ENCODE measurements around the gene GPRC5B. TPM values are rescaled to one million over a fixed set of nuclear protein-coding genes. Genes with fewer than 3 reads are reported as not detected.

The GPRC5B gene
- total and polyA plus RNA-seq, 4 donors, result 6.8 to 21.2 (median 9.5) TPM

DNA sequence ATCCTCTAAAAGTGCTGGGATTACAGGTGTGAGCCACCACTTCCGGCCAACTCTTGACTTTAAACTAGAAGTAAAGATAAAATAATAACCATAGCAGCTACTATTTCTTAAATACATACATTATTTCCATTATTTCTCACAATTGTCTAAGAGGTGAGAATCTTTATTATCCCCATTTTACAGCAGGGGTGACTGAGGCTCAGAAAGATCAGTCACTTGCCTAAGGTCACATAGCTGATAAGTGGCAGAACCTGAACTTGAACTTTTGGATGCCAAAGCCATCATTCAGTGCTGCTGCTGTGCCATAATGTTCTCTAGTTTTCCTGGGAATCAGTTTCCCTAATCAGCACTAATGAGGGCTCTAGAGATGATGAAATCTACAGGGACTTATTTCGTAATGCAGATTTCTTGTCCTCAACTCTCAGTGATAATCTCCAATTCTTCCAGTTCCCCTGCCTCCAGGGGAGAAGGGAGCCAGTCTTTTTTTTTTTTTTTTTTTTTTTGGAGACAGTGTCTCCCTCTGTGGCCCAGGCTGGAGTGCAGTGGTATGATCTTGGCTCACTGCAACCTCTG, 25.2 kb upstream of the GPRC5B start:
- Histone ChIP-seq H3K4me3 (no peak overlapping the region), H3K27ac (ENCODE audit: low read depth in 1 of 2, low read length in 1 of 2) (no peak overlapping the region), H3K9ac (ENCODE audit: insufficient read depth in 1 of 2, low read length in 2 of 2) (no peak overlapping the region), H3K27me3 (ENCODE audit: control insufficient read depth in 3 of 3, insufficient read depth in 3 of 3, low read length in 2 of 3) (peaks cover 0 to 2% (median 0%) of the 10 kb centered on the region in 3 donors), H3K9me3 (ENCODE audit: control insufficient read depth in 4 of 4, insufficient read depth in 3 of 4, low read length in 3 of 4) (peaks cover 0 to 2% (median 0%) of the 10 kb centered on the region in 4 donors), H3K4me1 (ENCODE audit: control insufficient read depth in 5 of 5, insufficient read depth in 5 of 5, low read length in 5 of 5) (peaks cover 0 to 2% (median 0%) of the 10 kb centered on the region in 5 donors), H3K36me3 (ENCODE audit: control insufficient read depth in 4 of 4, insufficient read depth in 4 of 4, low read length in 4 of 4) (no peaks in the 10 kb centered on the region)
- WGBS, 2 donors, result 69% methylated on average over 2 of the region's 2 CpGs
- TF ChIP-seq, protein P1, sequence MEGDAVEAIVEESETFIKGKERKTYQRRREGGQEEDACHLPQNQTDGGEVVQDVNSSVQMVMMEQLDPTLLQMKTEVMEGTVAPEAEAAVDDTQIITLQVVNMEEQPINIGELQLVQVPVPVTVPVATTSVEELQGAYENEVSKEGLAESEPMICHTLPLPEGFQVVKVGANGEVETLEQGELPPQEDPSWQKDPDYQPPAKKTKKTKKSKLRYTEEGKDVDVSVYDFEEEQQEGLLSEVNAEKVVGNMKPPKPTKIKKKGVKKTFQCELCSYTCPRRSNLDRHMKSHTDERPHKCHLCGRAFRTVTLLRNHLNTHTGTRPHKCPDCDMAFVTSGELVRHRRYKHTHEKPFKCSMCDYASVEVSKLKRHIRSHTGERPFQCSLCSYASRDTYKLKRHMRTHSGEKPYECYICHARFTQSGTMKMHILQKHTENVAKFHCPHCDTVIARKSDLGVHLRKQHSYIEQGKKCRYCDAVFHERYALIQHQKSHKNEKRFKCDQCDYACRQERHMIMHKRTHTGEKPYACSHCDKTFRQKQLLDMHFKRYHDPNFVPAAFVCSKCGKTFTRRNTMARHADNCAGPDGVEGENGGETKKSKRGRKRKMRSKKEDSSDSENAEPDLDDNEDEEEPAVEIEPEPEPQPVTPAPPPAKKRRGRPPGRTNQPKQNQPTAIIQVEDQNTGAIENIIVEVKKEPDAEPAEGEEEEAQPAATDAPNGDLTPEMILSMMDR (IDR thresholded peaks at IDR 0.05; ENCODE audit: control extremely low read depth, extremely low read depth), result no peak
- no peak for DNase-seq
- ATAC-seq (ENCODE audit: insufficient read depth, low FRiP score), result no peak

DNA sequence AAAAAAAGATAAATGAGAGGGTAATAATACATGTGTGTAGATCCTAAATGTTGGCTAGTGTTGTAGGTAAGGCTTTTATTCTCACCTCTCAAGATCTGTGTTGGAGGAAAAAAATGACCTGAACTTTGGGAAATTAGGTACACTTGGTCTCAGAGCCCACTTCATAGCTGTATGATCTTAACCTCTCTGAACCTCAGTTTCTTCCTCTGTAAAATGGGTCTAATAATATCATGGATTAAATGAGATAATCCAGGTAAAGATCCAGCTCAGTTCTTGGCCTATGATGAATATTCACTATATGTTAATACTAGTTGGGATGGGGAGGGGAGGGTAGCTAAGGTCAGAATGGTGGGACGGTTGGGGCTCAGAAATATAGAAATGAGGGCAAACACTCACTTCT, 24.3 kb upstream of the GPRC5B start:
- Histone ChIP-seq H3K4me1 (ENCODE audit: control insufficient read depth in 5 of 5, insufficient read depth in 5 of 5, low read length in 5 of 5) (peaks cover 0 to 2% (median 0%) of the 10 kb centered on the region in 5 donors), H3K27me3 (ENCODE audit: control insufficient read depth in 3 of 3, insufficient read depth in 3 of 3, low read length in 2 of 3) (peaks cover 0 to 2% (median 0%) of the 10 kb centered on the region in 3 donors), H3K9me3 (ENCODE audit: control insufficient read depth in 4 of 4, insufficient read depth in 3 of 4, low read length in 3 of 4) (peaks cover 0 to 2% (median 0%) of the 10 kb centered on the region in 4 donors), H3K27ac (ENCODE audit: low read depth in 1 of 2, low read length in 1 of 2) (no peak overlapping the region), H3K9ac (ENCODE audit: insufficient read depth in 1 of 2, low read length in 2 of 2) (no peak overlapping the region), H3K36me3 (ENCODE audit: control insufficient read depth in 4 of 4, insufficient read depth in 4 of 4, low read length in 4 of 4) (no peaks in the 10 kb centered on the region), H3K4me3 (no peak overlapping the region)
- ATAC-seq (ENCODE audit: insufficient read depth, low FRiP score), result no peak
- no peak for DNase-seq
- TF ChIP-seq, protein P1 (IDR thresholded peaks at IDR 0.05; ENCODE audit: control extremely low read depth, extremely low read depth), result no peak
- WGBS, 2 donors, result 69 to 89% methylated on average over 1 of the region's 1 CpG

DNA sequence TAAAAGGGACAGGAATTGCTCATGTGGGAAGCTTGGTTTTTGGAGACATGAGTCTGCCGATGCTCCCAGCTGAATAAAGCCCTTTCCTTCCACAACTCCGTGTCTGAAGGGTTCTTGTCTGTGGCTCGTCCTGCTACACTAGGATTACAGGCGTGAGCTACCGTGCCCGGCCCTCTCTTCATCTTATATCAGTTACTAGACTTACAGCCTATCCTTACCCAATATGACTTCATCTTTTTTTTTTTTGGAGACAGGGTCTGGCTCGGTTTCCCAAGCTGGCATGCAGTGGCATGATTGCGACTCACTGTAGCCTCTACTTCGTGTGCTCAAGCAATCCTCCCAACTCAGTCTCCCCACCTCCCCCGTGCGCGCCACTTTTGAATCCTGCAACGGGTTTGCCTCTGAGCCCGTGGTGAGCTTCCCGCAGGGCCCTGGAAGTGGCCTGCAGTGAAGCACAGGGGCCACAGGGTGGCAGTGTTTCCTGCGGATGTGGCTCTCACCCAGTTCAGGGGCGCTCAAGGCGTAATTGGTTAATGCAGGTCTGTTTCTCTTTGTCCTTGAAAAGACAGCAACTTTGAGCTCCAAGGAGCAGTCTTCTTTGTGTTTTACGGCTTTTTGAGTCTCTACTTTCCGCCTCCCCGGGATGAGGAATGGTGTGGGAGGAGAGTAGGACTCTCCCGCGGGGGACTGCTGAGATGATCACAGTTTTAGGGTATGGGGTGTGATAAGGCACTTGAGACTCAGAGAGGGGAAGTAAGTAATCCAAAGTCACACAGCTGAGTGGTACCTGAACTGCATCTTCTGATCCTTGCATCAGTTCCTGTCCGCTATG, 22.7 kb upstream of the GPRC5B start:
- no peak overlapping the region for H3K4me3 ChIP-seq
- TF ChIP-seq, protein P1 (IDR thresholded peaks at IDR 0.05; ENCODE audit: control extremely low read depth, extremely low read depth), result peak; percentile 80
- peak; percentile 90 for ATAC-seq (ENCODE audit: insufficient read depth, low FRiP score)

More for the DNA sequence above, 22.7 kb upstream of the GPRC5B start:
- Histone ChIP-seq H3K4me1 (ENCODE audit: control insufficient read depth in 5 of 5, insufficient read depth in 5 of 5, low read length in 5 of 5) (peaks cover 0 to 2% (median 0%) of the 10 kb centered on the region in 5 donors), H3K9me3 (ENCODE audit: control insufficient read depth in 4 of 4, insufficient read depth in 3 of 4, low read length in 3 of 4) (peaks cover 0 to 2% (median 0%) of the 10 kb centered on the region in 4 donors), H3K9ac (ENCODE audit: insufficient read depth in 1 of 2, low read length in 2 of 2) (peak overlapping the region in 1 of 2 donors; percentile 71), H3K27ac (ENCODE audit: low read depth in 1 of 2, low read length in 1 of 2) (no peak overlapping the region), H3K27me3 (ENCODE audit: control insufficient read depth in 3 of 3, insufficient read depth in 3 of 3, low read length in 2 of 3) (no peaks in the 10 kb centered on the region), H3K36me3 (ENCODE audit: control insufficient read depth in 4 of 4, insufficient read depth in 4 of 4, low read length in 4 of 4) (no peaks in the 10 kb centered on the region)
- peak; percentile 72 to 78 (median 78) for DNase-seq
- WGBS, 2 donors, result 22 to 28% methylated on average over 24 of the region's 24 CpGs

Data from lung (tissue), 12 donors.